ENCODE data around the gene DEXI.
A peak's percentile ranks its signal among the peaks of the same experiment; 100 is the strongest.
"Not testable (repeated sequence)": the region's sequence is repeated elsewhere in the genome, so short reads cannot be mapped to it uniquely, and the experiment has no call there.

Gene DEXI

DNA sequence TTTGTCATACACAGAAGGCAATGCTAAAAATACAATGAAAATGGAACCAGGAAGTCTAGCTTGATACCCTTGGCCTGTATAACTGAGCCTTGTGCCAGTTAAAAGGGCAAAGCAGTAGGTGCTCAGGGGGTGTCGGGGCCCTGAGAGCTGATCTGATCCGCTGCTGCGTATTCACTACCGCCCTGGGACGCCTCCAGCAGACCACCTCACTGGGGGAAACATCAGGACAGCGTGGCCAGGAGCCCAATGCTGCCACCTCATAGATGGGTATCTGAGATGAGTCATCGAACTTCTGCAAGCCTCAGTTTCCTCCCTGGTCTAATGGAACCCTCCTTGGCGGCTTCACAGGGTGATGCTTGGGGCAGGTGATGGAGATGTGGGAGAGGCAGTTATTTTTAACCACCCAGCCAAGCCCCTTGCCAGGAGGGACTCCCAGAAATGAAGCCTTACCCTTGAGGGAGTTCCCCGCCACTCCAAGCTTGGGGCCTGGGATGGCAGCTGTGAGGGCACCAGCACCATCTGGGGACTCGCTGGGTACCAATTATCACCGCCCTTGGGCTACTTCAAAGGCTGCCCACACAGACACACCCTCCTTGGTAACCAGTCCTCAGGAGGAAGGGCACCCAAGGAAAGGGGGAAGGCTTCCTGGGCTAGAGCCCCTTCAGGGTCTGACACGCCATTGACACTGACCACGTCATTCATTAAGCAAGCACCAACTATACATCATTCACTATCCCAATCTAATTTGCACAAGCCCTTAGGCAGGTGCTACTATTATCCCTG lies 7.8 kb downstream of the DEXI start:
- H3K4me1 Mint-ChIP-seq (ENCODE audit: low read depth in 2 of 2) = peaks cover 53 to 62% of the 10 kb centered on the region in 2 donors
- H3K9me3 Mint-ChIP-seq = no peaks in the 10 kb centered on the region
- DNase-seq = no peak
- no peaks in the 10 kb centered on the region for H3K27me3 Mint-ChIP-seq
- peaks cover 6% of the 10 kb centered on the region for H3K36me3 Mint-ChIP-seq (ENCODE audit: insufficient read depth)
- no peak overlapping the region for H3K4me3 Mint-ChIP-seq
- H3K27ac Mint-ChIP-seq = peak overlapping the region in 1 of 2 donors; percentile 25
- ATAC-seq (replicated peaks) = no peak

DNA sequence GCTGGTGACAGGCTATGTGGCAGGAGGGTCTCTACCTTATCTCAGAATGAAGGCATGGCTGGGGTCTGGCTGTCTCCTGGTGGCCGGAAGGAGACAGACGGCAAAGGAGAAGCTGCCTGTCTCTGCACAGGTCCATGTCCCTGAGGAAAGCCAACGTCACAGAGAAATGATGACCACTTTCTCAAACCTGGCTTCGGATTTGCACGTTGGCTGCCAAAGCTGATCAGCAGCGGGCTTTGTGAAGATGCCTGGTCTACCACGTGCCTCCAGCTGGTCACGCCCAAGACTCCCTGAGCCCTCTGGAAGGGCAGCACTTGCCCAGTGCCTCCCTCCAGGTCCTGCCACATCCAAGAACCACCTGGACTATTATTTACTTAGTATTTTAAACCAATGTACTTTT lies 8.4 kb downstream of the DEXI start:
- Mint-ChIP-seq H3K4me1 (ENCODE audit: low read depth in 2 of 2) (peaks cover 47 to 55% of the 10 kb centered on the region in 2 donors), H3K27ac (peak overlapping the region; percentile 25 to 75), H3K36me3 (ENCODE audit: insufficient read depth) (peaks cover 6% of the 10 kb centered on the region), H3K9me3 (no peaks in the 10 kb centered on the region), H3K27me3 (no peaks in the 10 kb centered on the region), H3K4me3 (no peak overlapping the region)
- DNase-seq (no peak), ATAC-seq (replicated peaks) (no peak)

DNA sequence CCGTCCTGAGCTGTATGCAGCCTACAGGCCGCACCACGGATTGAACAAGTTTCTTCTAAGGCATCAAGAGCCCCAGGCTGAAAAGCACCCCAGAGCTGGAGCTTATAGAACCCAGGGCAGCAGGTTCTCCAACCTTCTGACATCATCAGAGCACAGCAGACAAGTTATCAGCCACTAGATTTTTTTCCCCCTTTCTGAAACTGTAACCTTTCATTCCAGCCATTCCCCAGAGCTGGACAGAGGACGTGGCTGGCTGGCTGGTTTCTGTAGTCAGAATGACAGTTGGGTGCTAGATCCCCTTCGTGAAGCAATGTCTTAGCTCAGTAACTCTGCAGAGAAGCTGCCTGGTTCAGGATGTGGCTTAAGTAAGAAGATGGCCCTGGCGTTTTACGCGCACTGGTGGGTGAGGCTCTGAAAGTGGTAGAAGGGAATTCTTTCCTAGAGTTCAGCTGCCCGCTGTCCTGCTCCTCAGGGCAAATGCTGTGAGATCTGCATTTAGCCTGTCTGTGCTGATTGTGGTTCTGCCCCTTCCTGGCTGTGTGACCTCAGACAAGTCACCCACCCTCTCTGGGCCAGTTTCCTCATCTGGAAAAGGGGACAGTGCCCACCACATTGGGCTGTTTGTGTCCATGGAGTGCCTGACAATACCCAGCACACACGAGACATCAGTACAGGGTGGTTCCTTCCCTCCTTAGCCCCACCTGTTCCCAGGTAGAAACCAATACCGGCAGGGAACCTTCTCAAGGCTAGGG lies 9.1 kb downstream of the DEXI start:
- peaks cover 39 to 48% of the 10 kb centered on the region in 2 donors for H3K4me1 Mint-ChIP-seq (ENCODE audit: low read depth in 2 of 2)
- no peaks in the 10 kb centered on the region for H3K27me3 Mint-ChIP-seq
- H3K27ac Mint-ChIP-seq = peak overlapping the region in 1 of 2 donors; percentile 75
- H3K36me3 Mint-ChIP-seq (ENCODE audit: insufficient read depth) = peaks cover 6% of the 10 kb centered on the region
- no peaks in the 10 kb centered on the region for H3K9me3 Mint-ChIP-seq
- DNase-seq = no peak
- ATAC-seq (replicated peaks) = no peak
- H3K4me3 Mint-ChIP-seq = no peak overlapping the region

DNA sequence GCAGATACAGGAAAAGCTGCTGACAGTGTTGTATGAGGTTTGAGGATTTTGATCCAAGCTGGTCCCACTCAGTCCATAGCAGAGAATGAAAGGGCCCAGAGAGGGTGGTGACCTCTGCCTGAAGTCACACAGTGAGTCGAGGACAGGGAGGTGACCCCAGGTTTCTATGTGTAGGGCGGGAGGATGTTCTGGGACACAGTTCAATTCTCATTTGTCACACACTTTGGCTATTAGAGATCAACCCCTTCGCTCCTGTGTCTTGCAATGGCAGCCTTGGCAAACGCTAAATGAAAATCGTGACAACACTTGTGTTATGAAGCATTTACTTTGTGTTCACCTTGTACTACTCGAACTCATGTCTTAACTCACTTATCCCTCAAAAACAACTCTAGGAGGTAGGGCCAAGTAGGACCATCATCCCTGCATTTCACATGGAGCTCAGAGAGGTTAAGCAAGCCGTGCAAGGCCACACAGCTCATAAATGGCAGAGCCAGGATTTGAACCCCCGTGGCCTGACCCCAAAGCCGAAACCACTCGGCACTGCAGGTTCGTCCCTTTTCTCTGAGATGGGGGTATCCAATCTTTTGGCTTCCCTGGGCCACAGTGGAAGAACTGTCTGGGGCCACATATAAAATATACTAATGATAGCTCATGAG lies 10.2 kb downstream of the DEXI start:
- Mint-ChIP-seq H3K27ac (peak overlapping the region; percentile 28 to 75), H3K9me3 (no peaks in the 10 kb centered on the region), H3K27me3 (no peaks in the 10 kb centered on the region), H3K36me3 (ENCODE audit: insufficient read depth) (peaks cover 10% of the 10 kb centered on the region), H3K4me1 (ENCODE audit: low read depth in 2 of 2) (peaks cover 29 to 41% of the 10 kb centered on the region in 2 donors), H3K4me3 (no peak overlapping the region)
- DNase-seq (no peak), ATAC-seq (replicated peaks) (no peak)

DNA sequence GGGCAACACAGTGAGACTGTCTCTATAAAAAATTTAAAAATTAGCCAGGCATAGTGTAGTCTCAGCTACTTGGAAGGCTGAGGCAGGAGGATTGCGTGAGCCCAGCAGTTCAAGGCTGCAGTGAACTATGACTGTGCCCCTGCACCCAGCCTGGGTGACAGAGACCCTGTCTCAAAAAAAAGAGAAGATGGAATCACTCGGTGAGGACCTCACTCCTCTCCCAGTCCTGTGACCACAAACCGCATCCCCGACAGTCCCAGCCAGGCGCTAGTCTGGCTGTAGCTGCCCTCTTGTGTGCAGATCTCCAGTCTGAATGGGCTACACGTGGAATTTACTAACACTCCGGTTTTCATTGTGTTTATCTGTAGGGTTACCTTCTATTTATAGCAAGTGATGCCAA lies 11.1 kb downstream of the DEXI start:
- H3K27me3 Mint-ChIP-seq = no peaks in the 10 kb centered on the region
- no peak for ATAC-seq (replicated peaks)
- no peak overlapping the region for H3K4me3 Mint-ChIP-seq
- H3K27ac Mint-ChIP-seq = peak overlapping the region; percentile 44 to 85
- no peak for DNase-seq
- H3K9me3 Mint-ChIP-seq = no peaks in the 10 kb centered on the region
- peaks cover 19 to 33% of the 10 kb centered on the region in 2 donors for H3K4me1 Mint-ChIP-seq (ENCODE audit: low read depth in 2 of 2)
- H3K36me3 Mint-ChIP-seq (ENCODE audit: insufficient read depth) = peaks cover 13% of the 10 kb centered on the region

DNA sequence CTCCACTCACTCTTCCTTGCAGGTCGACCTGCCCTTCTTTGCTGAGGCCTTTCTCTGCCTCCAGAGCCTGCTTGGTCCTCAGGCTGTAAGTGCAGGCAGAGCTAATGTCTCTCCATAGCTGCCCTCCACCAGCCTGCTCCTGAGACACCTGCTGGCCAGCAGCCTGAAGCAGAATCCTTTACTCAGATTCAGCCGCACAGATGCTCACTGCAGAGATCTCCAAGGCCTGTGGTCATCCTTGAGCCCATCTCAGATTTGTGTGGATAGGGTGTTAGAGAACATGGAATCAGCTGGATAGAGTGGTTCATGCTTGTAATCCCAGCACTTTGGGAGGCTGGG lies 11.5 kb downstream of the DEXI start:
- Mint-ChIP-seq H3K4me1 (ENCODE audit: low read depth in 2 of 2) (peaks cover 15 to 31% of the 10 kb centered on the region in 2 donors), H3K4me3 (no peak overlapping the region), H3K27me3 (no peaks in the 10 kb centered on the region), H3K27ac (peak overlapping the region; percentile 44 to 85), H3K9me3 (no peaks in the 10 kb centered on the region), H3K36me3 (ENCODE audit: insufficient read depth) (peaks cover 13% of the 10 kb centered on the region)
- DNase-seq = no peak
- ATAC-seq (replicated peaks) = no peak

DNA sequence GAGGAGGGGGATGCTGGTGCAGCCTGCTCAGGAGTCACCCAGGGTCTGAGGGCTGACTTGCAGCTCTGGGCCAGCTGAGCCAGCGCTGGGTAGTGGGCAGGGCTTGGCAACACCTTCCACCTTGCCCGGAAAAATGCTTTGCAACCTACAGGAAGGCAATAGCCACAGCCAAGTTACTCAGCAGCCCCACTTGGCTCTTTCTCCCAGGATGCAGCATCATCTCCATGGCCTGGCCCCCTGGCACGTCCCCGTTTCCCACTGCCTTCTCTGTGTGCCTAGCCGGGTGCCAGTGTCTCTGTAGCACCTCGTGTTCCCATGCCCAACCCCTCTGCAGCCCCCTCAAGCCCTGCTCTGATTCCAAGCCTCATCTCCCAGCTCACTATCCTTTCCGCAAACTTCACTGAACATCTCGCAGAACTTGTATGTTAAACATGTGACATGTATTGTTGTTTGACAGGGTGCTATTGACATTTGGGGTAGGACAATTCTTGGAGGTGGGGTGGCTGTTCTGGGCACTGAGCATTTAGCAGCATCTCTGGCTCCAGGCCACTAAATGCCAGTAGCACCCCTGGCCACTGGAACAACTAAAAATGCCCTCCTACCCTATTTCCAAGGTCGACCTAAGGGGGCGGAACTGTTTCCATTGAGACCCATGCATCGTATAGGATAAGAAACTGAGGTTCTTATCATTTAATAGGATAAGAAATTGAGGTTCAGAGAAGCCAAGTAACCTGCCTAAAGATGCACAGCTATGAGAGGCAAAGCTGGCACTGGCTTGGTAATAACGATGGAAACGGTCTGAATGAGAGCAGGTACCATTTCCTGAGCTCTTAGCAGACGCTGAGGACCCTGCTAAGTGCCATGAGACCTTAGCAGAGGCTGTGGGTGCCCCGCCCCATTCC lies 12.2 kb downstream of the DEXI start:
- no peaks in the 10 kb centered on the region for H3K9me3 Mint-ChIP-seq
- H3K4me1 Mint-ChIP-seq (ENCODE audit: low read depth in 2 of 2) = peaks cover 11 to 28% of the 10 kb centered on the region in 2 donors
- peak overlapping the region in 1 of 2 donors; percentile 85 for H3K27ac Mint-ChIP-seq
- H3K4me3 Mint-ChIP-seq = no peak overlapping the region
- peaks cover 13% of the 10 kb centered on the region for H3K36me3 Mint-ChIP-seq (ENCODE audit: insufficient read depth)
- H3K27me3 Mint-ChIP-seq = no peaks in the 10 kb centered on the region
- no peak for DNase-seq
- ATAC-seq (replicated peaks) = no peak

DNA sequence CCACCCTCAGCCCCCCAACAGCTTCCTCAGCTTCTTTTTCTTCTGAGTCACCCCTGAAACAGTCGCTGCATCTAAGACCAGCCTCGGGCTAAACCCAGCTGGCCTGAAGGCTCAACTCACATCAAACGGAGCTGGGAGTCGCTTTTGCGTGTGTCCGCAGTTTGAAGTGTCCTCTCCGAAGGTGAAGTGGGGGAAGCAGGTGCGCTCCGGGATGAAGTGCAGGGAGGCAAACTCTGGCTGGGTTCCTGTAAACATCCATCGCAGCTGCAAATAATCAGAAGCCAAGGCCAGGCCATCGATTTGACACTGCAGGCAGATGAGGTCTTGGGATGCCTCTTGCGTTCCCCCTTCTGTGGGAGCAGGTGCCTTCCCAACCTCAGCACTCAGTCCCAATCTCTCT lies 13.2 kb downstream of the DEXI start:
- peak overlapping the region in 1 of 2 donors; percentile 85 for H3K27ac Mint-ChIP-seq
- H3K4me3 Mint-ChIP-seq; DNase-seq; H3K9me3 Mint-ChIP-seq; H3K27me3 Mint-ChIP-seq; ATAC-seq (replicated peaks): not testable (repeated sequence)
- peaks cover 11 to 22% of the 10 kb centered on the region in 2 donors for H3K4me1 Mint-ChIP-seq (ENCODE audit: low read depth in 2 of 2)
- peaks cover 13% of the 10 kb centered on the region for H3K36me3 Mint-ChIP-seq (ENCODE audit: insufficient read depth)

DNA sequence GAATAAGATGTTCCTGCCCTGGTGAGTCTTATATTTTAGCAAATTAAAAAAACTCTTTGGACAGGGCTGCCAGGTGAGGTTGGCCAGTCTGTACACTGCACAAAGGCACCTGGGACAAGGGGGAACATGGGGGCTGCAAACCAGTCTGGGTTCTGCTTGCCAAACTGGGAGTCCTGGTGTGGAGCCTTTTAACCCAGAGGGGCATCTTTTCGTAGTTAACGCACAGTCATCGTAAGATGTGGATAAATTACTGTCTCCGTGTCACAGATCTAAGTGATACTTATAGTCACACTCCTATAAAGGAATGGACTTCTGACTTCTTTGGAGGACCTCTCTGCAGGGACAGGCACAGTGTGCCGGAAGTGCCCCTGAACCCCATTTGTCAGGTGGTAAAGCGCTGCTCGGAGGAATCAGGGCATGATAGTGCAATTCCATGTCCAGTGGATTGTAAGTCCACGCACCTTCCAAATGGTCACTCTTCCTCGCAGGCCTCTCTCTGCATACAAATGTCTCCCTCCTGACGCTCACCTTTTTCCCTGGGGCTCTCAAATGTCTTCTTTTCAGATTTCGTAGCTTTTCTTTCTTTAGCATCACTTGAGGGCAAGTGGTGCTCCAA lies 14.7 kb downstream of the DEXI start:
- Mint-ChIP-seq H3K36me3 (ENCODE audit: insufficient read depth) (peaks cover 13% of the 10 kb centered on the region), H3K4me1 (ENCODE audit: low read depth in 2 of 2) (peaks cover 5 to 13% of the 10 kb centered on the region in 2 donors), H3K27ac (no peak overlapping the region), H3K9me3 (no peaks in the 10 kb centered on the region), H3K4me3 (no peak overlapping the region), H3K27me3 (no peaks in the 10 kb centered on the region)
- ATAC-seq (replicated peaks) (no peak), DNase-seq (no peak)

DNA sequence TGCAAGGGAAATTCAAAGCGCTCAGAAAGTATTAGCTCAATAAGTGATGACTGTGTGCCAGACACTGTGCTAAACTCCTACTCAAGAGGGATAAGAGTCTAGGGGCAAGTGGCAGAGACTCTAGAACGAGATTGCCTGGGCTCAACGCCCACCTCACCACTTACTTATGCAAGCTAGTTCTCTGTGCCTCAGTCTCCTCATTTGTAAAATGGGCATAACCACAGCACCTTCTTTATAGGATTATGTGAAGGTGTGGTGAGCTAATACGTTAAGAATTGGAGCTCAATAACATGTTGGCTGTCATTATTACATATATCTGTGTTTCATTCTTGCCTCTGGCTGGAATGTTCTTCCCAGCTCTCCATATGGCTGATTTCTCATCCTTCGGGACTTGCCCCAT lies 15.4 kb downstream of the DEXI start:
- no peak overlapping the region for H3K27ac Mint-ChIP-seq

DNA sequence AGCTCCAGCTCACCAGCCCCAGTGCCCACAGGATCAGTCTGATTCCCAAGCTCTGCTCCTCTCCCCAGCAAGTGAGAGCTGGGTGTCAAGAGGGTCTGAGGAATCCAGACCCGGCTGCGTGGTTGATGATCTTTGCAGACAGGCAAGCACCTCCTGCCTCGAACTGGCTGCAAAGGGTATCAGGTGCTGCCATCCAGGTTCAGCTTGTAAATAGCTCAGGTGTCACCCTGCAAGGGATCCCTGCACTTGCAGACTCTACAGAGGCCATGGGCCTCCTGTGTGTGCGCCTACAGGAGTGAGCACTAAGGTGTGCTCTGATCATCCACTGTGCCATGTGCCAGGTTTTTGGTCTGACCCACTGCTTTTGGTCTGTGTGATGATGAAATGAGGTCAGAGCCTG lies 16.2 kb downstream of the DEXI start:
- Mint-ChIP-seq H3K27ac (no peak overlapping the region), H3K27me3 (no peaks in the 10 kb centered on the region), H3K4me1 (ENCODE audit: low read depth in 2 of 2) (peaks cover 5 to 13% of the 10 kb centered on the region in 2 donors), H3K36me3 (ENCODE audit: insufficient read depth) (peaks cover 14% of the 10 kb centered on the region), H3K4me3 (no peak overlapping the region), H3K9me3 (no peaks in the 10 kb centered on the region)
- ATAC-seq (replicated peaks) (no peak), DNase-seq (no peak)

More for the DNA sequence above, 15.4 kb downstream of the DEXI start:
- ATAC-seq (replicated peaks) = no peak
- H3K36me3 Mint-ChIP-seq (ENCODE audit: insufficient read depth) = peaks cover 13% of the 10 kb centered on the region
- peaks cover 5 to 13% of the 10 kb centered on the region in 2 donors for H3K4me1 Mint-ChIP-seq (ENCODE audit: low read depth in 2 of 2)
- no peaks in the 10 kb centered on the region for H3K9me3 Mint-ChIP-seq
- H3K27me3 Mint-ChIP-seq = no peaks in the 10 kb centered on the region
- no peak for DNase-seq
- no peak overlapping the region for H3K4me3 Mint-ChIP-seq

DNA sequence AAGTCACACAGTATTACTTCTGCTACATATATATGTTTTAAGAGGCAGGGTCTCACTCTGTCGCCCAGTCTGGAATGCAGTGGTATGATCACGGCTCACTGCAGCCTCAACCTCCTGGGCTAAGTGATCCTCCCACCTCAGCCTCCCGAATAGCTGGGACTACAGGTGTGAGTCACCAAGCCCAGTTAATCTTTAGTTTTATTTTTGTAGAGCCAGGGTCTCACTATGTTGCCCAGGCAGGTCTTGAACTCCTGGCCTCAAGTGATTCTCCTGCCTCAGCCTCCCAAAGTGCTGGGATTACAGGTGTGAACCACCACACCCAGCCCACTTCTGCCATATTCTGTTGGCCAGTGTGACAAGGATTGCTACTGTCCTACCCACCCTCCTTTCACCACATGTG lies 17.0 kb downstream of the DEXI start:
- not testable (repeated sequence) for H3K4me1 Mint-ChIP-seq (ENCODE audit: low read depth in 2 of 2); H3K4me3 Mint-ChIP-seq
- peaks cover 18% of the 10 kb centered on the region for H3K36me3 Mint-ChIP-seq (ENCODE audit: insufficient read depth)

More for the DNA sequence above, 17.0 kb downstream of the DEXI start:
- H3K27me3 Mint-ChIP-seq; H3K9me3 Mint-ChIP-seq; DNase-seq; ATAC-seq (replicated peaks): not testable (repeated sequence)
- peak overlapping the region in 1 of 2 donors; percentile 60 for H3K27ac Mint-ChIP-seq
